ENCODE data around the gene SCUBE1. TPM values are rescaled to one million over a fixed set of nuclear protein-coding genes. Genes with fewer than 3 reads are reported as not detected.
A peak's percentile ranks its signal among the peaks of the same experiment; 100 is the strongest.

The SCUBE1 gene
- total and polyA plus RNA-seq, 2 donors from 2014 or later, result 2.3 to 7.1 TPM

GRCh38 chr22:43295173-43295572 lies 48.0 kb downstream of the SCUBE1 start:
- H3K9ac ChIP-seq (ENCODE audit: low read length in 3 of 3), result no peak overlapping the region
- H3K27me3 ChIP-seq (ENCODE audit: control insufficient read depth, insufficient read depth, low read length), result no peaks in the 10 kb centered on the region
- no peak for TF ChIP-seq CTCF (IDR thresholded peaks at IDR 0.05; ENCODE audit: borderline replicate concordance, extremely low read depth, insufficient read depth)
- intact Hi-C loops (cut with DNase I), result no loop called here
- H3K27ac ChIP-seq (ENCODE audit: low read depth in 2 of 2, low read length in 2 of 2), result peak overlapping the region in 1 of 2 donors; percentile 82
- peaks cover 7 to 40% (median 34%) of the 10 kb centered on the region in 3 donors for H3K4me1 ChIP-seq (ENCODE audit: control insufficient read depth in 2 of 3, insufficient read depth in 2 of 3, low read depth in 1 of 3, low read length in 3 of 3)
- FAIRE-seq (no peak), DNase-seq (no peak)
- H3K4me3 ChIP-seq (ENCODE audit: low read length in 3 of 3), result no peak overlapping the region
- no peaks in the 10 kb centered on the region for H3K9me3 ChIP-seq (ENCODE audit: control insufficient read depth in 2 of 3, insufficient read depth in 1 of 3, low read length in 3 of 3)
- no peaks in the 10 kb centered on the region for H3K36me3 ChIP-seq (ENCODE audit: control insufficient read depth in 2 of 3, insufficient read depth in 3 of 3, low read length in 3 of 3)

GRCh38 chr22:43293655-43294392 lies 49.3 kb downstream of the SCUBE1 start:
- no peak for TF ChIP-seq CTCF (IDR thresholded peaks at IDR 0.05; ENCODE audit: borderline replicate concordance, extremely low read depth, insufficient read depth)
- intact Hi-C loops (cut with DNase I), result no loop called here
- Histone ChIP-seq H3K9me3 (ENCODE audit: control insufficient read depth in 2 of 3, insufficient read depth in 1 of 3, low read length in 3 of 3) (no peaks in the 10 kb centered on the region), H3K4me1 (ENCODE audit: control insufficient read depth in 2 of 3, insufficient read depth in 2 of 3, low read depth in 1 of 3, low read length in 3 of 3) (peaks cover 7 to 45% (median 40%) of the 10 kb centered on the region in 3 donors), H3K9ac (ENCODE audit: low read length in 3 of 3) (peak overlapping the region in 1 of 3 donors; percentile 23), H3K36me3 (ENCODE audit: control insufficient read depth in 2 of 3, insufficient read depth in 3 of 3, low read length in 3 of 3) (no peaks in the 10 kb centered on the region), H3K4me3 (ENCODE audit: low read length in 3 of 3) (no peak overlapping the region), H3K27ac (ENCODE audit: low read depth in 2 of 2, low read length in 2 of 2) (peak overlapping the region; percentile 51 to 73), H3K27me3 (ENCODE audit: control insufficient read depth, insufficient read depth, low read length) (no peaks in the 10 kb centered on the region)
- FAIRE-seq (no peak), DNase-seq (peak in 4 of 5 donors; percentile 84 to 89 (median 86))

- Histone ChIP-seq H3K9ac (ENCODE audit: low read length in 3 of 3) (peak overlapping the region in 1 of 3 donors; percentile 23), H3K27me3 (ENCODE audit: control insufficient read depth, insufficient read depth, low read length) (no peaks in the 10 kb centered on the region), H3K4me1 (ENCODE audit: control insufficient read depth in 2 of 3, insufficient read depth in 2 of 3, low read depth in 1 of 3, low read length in 3 of 3) (peaks cover 7 to 46% (median 40%) of the 10 kb centered on the region in 3 donors), H3K9me3 (ENCODE audit: control insufficient read depth in 2 of 3, insufficient read depth in 1 of 3, low read length in 3 of 3) (no peaks in the 10 kb centered on the region), H3K36me3 (ENCODE audit: control insufficient read depth in 2 of 3, insufficient read depth in 3 of 3, low read length in 3 of 3) (no peaks in the 10 kb centered on the region), H3K27ac (ENCODE audit: low read depth in 2 of 2, low read length in 2 of 2) (peak overlapping the region; percentile 11 to 73), H3K4me3 (ENCODE audit: low read length in 3 of 3) (no peak overlapping the region)
- intact Hi-C loops (cut with DNase I), result no loop called here
- FAIRE-seq (no peak), DNase-seq (peak in 1 of 5 donors; percentile 77)
- TF ChIP-seq CTCF (IDR thresholded peaks at IDR 0.05; ENCODE audit: borderline replicate concordance, extremely low read depth, insufficient read depth), result no peak
Observed at GRCh38 chr22:43293259-43293654, 49.9 kb downstream of the SCUBE1 start.

Data from kidney (tissue), 14 donors.